ENCODE data around the gene ACTR1B.
"Not testable (repeated sequence)": the region's sequence is repeated elsewhere in the genome, so short reads cannot be mapped to it uniquely, and the experiment has no call there.

ACTR1B gene

DNA sequence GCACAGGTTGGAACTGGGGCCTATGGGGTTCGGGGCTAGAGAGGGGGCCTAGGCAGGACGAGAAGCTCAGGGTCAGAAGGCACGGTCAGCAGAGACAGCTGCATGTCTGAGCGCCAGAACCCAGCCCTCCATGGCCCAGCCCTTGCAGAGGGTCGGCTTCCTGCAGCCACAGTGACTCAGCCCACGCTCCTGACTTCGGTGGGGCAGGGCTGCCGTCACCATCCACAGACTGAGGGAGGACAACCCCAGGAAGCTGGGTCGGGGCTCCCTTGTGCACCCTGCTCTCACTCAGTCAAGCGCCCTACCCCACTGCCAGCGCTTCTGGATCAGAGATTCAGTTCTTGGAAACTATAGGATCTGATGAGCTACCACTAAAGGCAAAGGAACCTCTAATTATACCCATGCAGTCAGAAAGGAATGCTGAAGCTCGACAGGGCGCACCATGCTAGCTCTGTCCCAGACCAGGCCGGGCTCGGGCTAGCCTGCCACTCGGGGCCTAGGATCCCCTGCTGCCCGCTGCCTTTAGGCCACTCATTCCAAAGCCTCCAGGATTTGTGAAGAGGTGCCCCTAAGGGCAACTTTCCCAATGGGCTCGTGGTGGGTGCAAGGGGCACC, 3.0 kb downstream of the ACTR1B start:
- no peak for DNase-seq (ENCODE audit: low read depth)
- no peak overlapping the region for H3K4me3 ChIP-seq (ENCODE audit: low read depth, low read length)

DNA sequence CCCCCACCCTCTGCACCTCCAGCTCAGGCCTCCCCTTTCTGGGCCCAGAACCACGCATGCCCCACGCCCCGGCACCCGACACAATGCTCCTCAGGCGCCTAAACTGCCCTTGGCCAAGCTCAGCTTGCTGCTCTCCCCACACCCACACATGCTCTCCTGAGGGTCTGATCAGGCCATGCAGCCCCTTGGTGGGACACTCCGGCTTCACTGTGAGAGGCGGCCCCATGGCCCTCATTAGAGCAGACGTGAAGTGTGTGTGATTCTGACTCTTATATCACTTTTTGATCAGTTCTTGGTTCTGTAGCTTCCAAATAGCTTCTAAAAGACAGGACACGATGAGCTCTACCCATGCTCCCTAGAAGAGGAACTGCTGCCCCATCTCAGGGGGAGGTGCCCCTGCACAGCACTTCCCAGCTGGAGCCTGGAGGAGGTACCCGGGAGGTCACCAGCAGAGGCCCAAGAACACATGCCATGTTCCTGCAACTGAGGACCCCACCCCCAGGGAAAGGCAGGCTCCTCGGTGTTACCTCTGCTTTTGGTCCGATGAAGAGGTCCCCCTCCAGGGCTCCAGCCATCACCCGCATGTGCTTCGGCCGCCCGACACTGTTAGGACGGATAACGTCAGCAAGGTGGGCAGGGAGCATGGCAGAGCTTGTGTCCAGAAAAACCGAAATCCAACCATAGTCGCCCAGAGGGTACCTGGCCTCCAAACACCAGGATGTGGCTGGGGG, 3.6 kb downstream of the ACTR1B start:
- H3K4me3 ChIP-seq (ENCODE audit: low read depth, low read length): no peak overlapping the region
- no peak for DNase-seq (ENCODE audit: low read depth)

DNA sequence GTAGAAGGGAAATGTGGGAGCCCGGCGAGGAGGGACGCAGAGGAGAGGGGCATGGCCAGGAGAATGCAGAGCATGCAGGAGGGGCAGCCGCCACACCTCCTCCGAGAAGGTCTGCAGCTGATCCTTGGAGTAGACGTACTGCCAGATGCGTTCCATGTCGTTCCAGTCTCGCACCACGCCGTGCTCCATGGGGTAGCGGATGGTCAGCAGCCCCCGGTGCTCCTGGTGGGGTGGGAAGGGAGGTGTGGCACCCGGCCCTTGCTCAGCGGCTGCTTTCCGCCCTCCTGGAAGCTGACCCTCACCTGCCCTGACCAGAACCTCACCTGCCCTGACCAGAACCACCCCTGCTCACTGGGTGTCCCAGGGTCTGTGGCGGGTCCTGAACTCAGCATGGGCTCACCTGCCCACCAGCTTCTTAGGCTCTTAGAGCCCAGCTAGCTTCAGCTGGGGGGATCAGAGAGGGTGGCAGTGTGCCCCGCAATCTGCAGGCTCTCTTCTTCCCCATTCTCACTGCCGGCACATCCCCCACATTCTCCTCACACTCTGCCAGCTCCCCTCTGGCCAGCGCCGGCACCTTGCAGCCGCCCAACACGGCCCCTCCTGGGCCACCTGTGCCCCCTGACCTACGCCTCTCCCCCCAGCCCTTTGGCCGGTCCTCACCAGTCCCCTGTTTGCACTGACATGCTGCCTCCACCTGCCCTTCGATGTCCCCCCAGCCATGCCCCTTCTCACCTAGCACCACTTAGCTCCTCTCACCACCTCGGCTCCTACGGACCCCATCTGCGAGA, 4.4 kb downstream of the ACTR1B start:
- DNase-seq (ENCODE audit: low read depth): no peak
- H3K4me3 ChIP-seq (ENCODE audit: low read depth, low read length): no peak overlapping the region

DNA sequence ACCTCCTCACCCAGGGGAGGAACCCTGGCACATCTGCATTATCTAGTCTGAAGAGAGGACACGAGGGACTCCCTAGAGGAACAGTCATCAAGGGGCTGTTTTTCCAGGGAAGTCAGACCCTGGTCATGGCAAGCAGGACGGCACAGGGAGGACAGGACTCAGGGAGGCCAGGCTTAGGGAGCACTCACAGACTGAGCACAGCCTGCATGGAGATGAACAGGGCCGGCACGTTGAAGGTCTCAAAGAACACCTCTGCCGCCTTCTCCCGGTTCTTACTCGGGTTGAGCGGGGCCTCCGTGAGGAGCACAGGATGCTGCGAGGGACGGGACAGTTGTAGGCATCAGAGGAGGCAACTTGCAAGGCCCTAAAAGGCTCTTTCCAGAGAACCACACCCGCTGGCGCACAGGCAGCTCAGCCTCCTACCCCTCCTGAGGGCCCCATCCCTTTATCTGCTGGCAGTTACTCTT, 5.1 kb downstream of the ACTR1B start:
- no peak for DNase-seq (ENCODE audit: low read depth)

DNA sequence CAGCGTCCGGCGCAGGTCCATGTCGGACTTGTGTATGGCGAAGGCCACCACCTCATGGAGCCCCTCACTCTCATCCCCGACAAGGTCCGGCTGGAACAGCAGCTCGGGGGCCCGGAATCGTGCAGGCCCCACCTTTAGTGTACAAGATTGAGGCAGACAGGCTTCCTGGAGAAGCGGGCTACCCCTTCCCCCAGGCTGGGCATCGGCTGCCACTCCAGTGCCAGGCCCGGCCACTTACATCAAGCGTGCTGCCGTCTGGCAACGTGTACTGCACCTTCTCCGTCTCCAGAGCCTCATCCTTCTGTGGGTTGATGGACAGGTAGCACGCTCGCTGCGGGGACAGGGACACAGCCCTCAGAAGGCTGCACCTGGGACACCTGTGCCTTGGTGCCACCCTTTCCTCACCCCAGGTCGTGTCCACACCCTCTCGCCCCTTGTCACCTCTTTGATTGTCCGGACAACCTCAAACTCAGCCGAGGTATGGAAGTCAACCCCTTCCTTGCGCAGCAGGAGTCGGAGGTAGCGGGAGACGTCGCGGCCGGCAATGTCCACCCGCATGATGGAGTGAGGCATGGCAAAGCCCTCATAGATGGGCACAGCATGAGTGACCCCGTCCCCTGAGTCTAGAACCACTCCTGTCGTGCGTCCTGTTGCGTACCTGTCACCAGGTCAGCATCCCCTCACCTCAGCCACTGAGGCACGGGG, 5.7 kb downstream of the ACTR1B start:
- no peak for DNase-seq (ENCODE audit: low read depth)
- no peak overlapping the region for H3K4me3 ChIP-seq (ENCODE audit: low read depth, low read length)

More for the DNA sequence above, 5.1 kb downstream of the ACTR1B start:
- H3K4me3 ChIP-seq (ENCODE audit: low read depth, low read length): no peak overlapping the region

DNA sequence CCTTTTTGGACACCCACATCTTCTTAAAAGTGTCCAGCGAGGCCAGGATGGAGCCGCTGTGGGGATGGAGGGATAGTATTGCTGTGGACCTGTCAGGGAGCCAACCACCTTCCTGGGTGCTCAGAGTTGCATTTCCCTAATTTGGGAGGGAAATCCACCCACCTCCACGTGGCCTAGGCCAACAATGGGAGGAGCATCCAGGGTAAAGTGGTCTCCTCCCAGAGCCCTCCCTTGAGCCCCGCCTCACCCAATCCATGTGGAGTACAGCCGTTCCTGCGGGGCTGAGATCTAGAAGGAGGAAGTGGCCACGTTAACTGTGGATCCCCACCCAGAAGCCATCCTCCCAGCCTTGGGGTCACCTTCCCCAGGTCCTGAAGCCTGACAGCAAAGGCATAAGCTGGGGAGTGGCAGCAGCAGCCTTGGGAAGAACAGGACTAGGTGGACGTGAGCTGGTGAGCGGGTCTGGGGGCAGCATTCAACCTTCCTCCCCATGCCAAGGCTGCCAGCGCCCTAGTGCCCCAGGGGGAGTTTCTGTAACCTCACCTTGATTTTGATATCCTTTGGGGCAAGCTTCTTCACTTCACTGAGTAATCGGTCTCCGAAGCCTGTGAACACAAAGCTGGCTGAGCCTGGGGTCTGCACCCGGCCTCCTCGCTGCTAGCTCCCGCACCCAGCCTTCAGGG, 6.8 kb downstream of the ACTR1B start:
- no peak overlapping the region for H3K4me3 ChIP-seq (ENCODE audit: low read depth, low read length)
- DNase-seq (ENCODE audit: low read depth): no peak

DNA sequence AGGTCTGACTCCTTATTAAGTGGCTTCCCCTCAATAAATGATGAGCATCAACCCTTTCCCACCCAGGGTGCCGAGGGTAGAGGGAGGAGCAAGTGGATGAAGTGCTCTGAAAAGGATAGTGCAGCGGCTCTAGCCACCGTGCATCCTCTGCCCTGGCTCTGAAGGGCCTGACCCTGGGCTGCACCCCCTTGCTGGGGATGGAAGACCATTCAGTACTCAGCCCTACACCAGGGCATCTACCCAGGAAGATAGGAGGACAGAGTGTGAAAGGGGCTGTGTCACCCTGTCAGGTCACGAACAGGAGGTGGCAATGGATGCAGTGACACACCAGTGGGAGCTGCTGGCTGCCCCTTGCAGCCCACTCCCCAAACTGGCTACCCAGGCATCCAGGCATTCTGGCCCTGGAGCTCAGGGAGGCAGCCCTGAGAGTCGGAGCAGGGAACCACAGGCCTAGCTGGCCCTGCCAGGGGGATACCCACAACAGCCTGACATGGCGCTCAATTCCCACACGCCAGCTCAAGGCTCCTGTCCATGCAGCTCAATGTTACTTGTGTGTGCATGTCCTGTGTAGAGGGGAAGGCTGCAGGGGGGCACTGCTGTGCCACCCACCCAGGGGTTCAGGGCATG, 7.6 kb downstream of the ACTR1B start:
- DNase-seq (ENCODE audit: low read depth): no peak
- no peak overlapping the region for H3K4me3 ChIP-seq (ENCODE audit: low read depth, low read length)

DNA sequence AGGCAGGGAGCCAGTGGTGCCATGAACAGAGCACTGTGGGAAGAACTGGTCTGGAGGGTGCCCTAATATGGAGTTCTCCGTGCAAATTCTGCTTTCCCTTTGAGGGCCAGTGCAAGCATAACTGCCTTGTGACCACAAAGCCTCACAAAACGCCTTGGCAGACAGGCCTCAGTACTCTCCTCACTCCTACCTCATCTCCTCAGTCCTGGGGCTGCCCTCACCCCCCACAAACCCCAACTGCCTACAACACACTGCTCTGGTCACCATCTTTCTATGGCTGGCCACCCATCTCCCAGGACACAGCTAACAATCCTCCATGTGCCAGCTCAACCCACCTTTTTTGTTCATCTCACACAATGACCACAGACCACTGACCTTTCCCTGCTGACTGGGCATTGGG, 9.1 kb downstream of the ACTR1B start:
- no peak overlapping the region for H3K4me3 ChIP-seq (ENCODE audit: low read depth, low read length)
- no peak for DNase-seq (ENCODE audit: low read depth)

DNA sequence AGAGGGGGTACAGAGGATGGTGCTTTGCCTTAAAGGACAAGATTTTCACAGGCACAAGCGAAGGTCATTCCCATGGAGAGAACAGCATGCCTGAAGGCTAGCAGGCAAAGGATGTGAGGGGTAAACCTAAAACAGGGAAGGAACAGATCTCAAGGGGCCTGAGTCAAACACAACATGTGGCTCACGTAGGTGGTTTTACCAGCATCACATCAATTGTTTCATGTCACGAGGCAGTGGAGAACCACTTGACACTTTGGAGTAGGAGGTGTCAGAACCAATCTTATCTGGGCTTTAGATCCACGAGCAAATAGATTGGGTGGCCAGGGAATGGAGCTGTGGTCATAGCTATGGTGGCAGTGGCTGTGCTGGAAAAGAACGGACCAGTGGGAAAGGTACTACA, 9.5 kb downstream of the ACTR1B start:
- no peak overlapping the region for H3K4me3 ChIP-seq (ENCODE audit: low read depth, low read length)
- DNase-seq (ENCODE audit: low read depth): no peak

DNA sequence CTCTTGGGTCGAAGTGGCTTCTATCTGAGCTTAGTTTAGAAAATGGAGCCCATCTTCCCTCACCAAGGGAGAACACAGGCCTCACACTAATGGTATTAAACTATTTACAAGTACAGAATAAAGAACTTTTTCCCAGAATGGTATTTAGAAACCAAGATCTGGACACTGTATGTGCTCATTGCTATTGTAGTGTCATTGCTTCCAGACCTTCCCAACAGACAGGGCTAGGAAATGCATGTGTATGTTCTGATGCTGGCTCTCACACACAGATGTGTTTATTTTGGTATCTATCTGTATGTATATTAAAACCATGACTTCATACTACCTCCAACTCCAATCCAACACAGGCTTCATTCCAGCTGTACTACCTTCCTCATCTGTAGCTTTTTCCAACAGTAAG, 10.0 kb downstream of the ACTR1B start:
- DNase-seq (ENCODE audit: low read depth): no peak

DNA sequence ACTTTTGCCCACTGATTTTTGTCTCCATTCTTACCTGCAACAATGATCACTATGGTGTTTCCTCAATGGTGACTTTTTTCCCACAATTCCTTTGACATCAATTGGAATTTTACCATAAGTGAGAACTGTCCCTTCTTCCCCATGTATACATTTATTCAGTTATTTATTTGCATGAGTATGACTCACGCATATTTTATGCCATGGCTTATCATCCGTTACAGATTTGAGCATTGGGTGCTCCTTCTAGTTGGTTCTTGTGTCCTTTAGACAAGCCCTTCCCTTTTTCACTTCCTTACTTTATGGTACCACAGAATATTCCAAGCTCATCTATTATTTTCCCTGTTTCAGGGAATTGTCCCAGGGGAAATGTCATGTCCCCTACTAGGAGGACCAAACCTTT, 10.4 kb downstream of the ACTR1B start:
- no peak for DNase-seq (ENCODE audit: low read depth)
- H3K4me3 ChIP-seq (ENCODE audit: low read depth, low read length): no peak overlapping the region

More for the DNA sequence above, 10.0 kb downstream of the ACTR1B start:
- no peak overlapping the region for H3K4me3 ChIP-seq (ENCODE audit: low read depth, low read length)

DNA sequence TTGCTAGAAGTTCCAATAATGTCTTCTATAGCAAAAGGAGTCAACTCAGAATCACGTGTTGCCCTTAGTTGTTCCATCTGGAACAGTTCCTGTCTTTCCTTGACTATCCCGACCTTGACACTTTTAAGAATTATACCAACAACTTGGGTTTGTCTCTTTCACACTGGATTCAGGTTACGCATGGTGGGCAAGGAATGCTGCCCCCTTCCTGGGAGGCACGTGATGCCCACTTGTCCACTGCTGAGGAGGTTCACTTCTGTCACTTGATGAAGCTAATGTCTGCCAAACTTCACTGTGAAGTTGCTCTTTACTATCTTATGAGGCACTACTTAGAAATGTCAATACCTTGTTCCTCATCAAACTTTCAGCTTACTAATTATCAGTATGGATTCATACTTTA, 12.7 kb downstream of the ACTR1B start:
- DNase-seq (ENCODE audit: low read depth): no peak
- no peak overlapping the region for H3K4me3 ChIP-seq (ENCODE audit: low read depth, low read length)

DNA sequence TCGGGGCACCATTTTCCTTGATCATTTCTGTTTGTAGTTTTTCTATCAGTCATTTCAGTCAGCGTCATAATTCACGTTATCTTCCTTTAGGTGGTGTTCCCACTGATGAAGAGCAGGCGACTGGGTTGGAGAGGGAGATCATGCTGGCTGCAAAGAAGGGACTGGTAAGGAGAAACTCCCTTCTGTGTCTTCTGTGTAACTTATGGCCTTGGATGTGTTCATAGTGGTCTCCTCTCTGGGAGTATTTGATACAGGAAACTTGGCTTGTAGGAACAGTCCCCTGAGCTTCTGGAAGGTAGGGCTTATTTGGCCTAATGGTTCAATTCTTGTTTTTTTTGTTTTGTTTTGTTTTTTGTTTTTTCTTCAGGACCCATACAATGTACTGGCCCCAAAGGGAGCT, 16.9 kb downstream of the ACTR1B start:
- peak overlapping the region; percentile 96 for H3K4me3 ChIP-seq (ENCODE audit: low read depth, low read length)
- no peak for DNase-seq (ENCODE audit: low read depth)

DNA sequence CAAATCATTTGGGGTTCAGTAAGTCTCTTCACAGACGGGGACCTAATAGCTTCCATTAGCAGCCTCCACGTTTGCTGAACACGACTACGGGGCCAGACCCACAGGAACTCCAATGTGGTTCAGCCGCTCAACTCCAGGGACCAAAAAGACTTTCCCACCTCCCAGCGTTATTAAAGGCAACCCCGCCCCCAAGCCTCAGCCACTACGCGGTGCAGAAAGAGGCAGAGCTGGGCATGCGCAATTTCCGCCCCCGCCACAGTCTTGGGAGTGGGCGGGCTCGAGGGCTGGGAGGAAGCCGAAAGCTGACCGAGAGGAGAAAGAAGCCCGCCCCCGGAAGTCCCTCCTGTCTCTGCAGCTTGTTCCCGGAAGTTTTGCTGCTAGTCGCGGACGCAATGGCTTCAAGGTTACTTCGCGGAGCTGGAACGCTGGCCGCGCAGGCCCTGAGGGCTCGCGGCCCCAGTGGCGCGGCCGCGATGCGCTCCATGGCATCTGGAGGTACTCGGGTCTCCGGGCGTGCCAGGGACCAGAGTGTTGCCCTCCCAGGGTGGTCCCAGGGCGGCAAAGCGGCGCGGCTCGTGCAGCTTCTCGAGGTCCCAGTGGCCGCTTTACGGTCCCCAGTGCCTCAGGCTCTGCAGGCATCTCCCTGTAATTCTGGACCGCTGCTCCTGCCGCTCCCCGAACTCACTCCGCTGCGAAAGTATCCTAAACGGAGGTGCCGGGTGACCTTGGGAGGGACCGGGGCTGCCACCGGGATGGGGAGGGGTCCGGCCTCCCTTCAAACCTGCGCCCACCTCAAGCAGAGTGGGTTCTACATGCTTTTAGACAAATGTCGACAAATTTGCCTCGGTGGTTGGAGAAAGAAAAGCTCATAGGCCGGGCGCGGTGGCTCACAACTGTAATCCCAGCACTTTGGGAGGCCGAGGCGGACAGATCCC, 17.9 kb downstream of the ACTR1B start, which contains the start of gene COX5B:
TSS of gene COX5B (plus strand) at position 368 of the 935 bp plus-strand sequence. CDS start at position 393, 25 bp downstream.
- peak within 1 kb of the TSS; percentile 96 for H3K4me3 ChIP-seq (ENCODE audit: low read depth, low read length)
- peak; percentile 86 for DNase-seq (ENCODE audit: low read depth)

DNA sequence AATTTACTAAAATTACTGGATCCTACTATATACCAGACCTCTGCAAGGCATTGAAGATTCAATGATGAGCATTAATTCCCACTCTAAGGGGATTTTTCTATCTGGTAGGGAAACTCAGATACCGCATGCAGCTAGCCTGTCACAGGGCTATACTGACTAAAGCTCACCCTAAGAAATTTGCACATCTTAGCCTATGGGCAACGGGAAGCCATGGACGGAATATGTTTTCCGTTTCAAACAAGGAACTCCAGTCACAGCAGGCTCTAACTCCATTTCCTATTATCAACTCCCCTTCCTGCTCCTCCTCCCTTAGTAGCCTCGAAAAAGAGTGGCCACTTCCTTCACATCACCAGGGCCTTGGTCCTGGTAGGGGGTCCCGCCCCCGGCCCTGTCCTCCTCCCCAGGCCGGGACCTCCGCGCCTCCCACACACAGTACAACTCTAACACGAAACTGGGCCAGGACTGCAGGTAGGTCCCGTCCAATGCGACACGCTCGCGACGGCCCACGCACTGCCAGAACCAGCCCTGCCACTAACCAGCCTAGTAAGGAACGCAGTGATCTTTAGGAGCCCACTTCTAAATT, 18.6 kb downstream of the ACTR1B start:
- peak overlapping the region; percentile 96 for H3K4me3 ChIP-seq (ENCODE audit: low read depth, low read length)
- no peak for DNase-seq (ENCODE audit: low read depth)

DNA sequence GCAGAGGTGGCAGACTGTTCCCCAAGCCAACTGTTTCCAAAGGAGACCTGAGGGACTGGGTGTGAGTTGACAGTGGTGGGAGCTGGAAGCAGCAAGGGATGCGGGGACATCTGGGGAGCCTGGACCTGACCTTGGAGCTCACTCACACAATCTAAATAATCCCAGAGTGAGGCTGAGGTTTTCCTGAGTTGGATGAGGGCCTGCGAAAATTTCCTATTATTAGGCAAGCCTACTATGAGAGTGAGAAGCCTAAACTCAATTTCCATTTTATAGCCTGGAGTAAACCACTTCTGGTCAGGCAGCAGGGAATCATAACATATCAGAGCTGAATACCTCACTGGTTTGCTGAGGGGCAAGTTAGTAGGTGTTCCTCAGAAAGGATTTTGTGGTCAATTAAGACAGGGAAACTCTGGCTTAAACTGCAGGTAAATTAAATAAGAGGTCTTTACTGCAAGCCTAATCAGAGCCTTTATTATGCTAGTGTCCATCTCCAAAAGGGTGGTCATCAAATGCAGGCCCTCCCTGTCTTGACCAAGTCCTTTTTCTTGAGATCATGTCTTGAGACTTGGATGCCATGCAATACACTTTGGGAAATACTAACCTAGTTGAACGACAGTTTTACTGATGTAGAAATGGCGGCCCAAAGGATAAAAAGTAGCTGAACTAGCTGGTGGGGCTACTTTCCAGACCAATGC, 19.7 kb downstream of the ACTR1B start:
- no peak overlapping the region for H3K4me3 ChIP-seq (ENCODE audit: low read depth, low read length)
- no peak for DNase-seq (ENCODE audit: low read depth)

DNA sequence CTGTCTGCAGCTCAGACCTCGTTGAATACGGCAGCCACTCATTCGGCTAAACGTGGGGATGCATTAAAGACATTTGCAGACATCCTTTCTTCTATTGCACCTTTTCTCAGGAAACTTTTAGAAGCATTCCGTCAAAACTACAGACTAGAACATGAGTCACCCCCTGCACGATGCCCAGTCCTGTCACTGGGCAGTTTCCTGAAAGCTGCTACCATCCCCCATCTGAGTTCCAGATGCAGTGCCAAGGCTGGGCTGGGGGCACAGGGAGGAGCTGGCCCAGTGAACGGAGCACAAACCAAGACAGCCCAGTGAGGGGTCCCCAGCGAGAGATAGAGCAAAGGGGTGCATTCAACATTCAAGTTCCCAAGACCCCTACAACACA, 37.8 kb downstream of the ACTR1B start:
- not testable (repeated sequence) for H3K4me3 ChIP-seq (ENCODE audit: low read depth, low read length)

More for the DNA sequence above, 37.8 kb downstream of the ACTR1B start:
- DNase-seq (ENCODE audit: low read depth): not testable (repeated sequence)

All from skeletal muscle cell (primary cell).